K562 (cell line): ENCODE results near the gene SAMD11. TPM values are rescaled to one million over a fixed set of nuclear protein-coding genes. Genes with fewer than 3 reads are reported as not detected.

ENCODE experiments used
- ELF1 ChIP-seq: fragments of 200-800 bp; sonication (Bioruptor generic); IDR thresholded peaks from 2 replicates; pipeline ENCODE4 v1.6.1; 2016; ENCODE audit warnings: missing genetic modification characterization, missing compliant biosample characterization
- JUND ChIP-seq, 2 experiments: IDR thresholded peaks; 2 replicates in 1 of 2; 3 replicates in 1 of 2; pipeline ENCODE4 v1.6.1; 2011; ENCODE audit warnings: borderline replicate concordance in 2 of 2, low read depth in 2 of 2, low read length in 2 of 2, improper control_type of control experiment in 1 of 2, missing biosample characterization in 1 of 2, missing genetic modification characterization in 1 of 2, missing genetic modification reagents in 1 of 2
- NCOA2 ChIP-seq, 2 experiments: fragments of 450-650 bp; IDR thresholded peaks; 2 replicates each; pipeline ENCODE4 v1.6.1; 2018; ENCODE audit warnings: mild to moderate bottlenecking in 2 of 2, moderate library complexity in 1 of 2; ENCODE audit not compliant: partially characterized antibody in 2 of 2
- PRDM10 ChIP-seq: fragments of 450-650 bp; IDR thresholded peaks from 2 replicates; pipeline ENCODE4 v1.6.1; 2018; ENCODE audit not compliant: partially characterized antibody
- SNRNP70 ChIP-seq: fragments of 200-400 bp; formaldehyde crosslinking; optimal IDR thresholded peaks from 2 replicates; pipeline ENCODE3; 2017; ENCODE audit warnings: low read depth, low read length
- SRSF3 ChIP-seq: fragments of 200-400 bp; formaldehyde crosslinking; IDR thresholded peaks from 2 replicates; pipeline ENCODE4 v1.6.1; 2016; ENCODE audit warnings: mild to moderate bottlenecking, low read length, moderate library complexity; ENCODE audit not compliant: insufficient read depth
- TFAM ChIP-seq: fragments of 250-450 bp; sonication (Bioruptor Pico); conservative IDR thresholded peaks from 2 replicates; pipeline ENCODE4 v1.5.0; 2021; ENCODE audit warnings: mild to moderate bottlenecking, moderate library complexity
- THRB ChIP-seq: fragments of 450-650 bp; formaldehyde crosslinking; conservative IDR thresholded peaks from 2 replicates; pipeline ENCODE4 v1.4.0; 2022; ENCODE audit warnings: mild to moderate bottlenecking, missing genetic modification characterization
- ZBTB40 ChIP-seq, 2 experiments: fragments of 450-650 bp in 1 of 2; sonication (generic) in 1 of 2; formaldehyde crosslinking in 1 of 2; IDR thresholded peaks; 2 replicates each; pipeline versions ENCODE4 v1.7.1 to v1.9.0; 2016 to 2022; ENCODE audit warnings: inconsistent platforms in 1 of 2, mild to moderate bottlenecking in 1 of 2, missing genetic modification reagents in 1 of 2
- ZFP36 ChIP-seq: fragments of 150-350 bp; IDR thresholded peaks from 2 replicates; pipeline ENCODE4 v1.6.1; 2018; ENCODE audit warnings: low read length, low read depth; ENCODE audit not compliant: partially characterized antibody
- ZSCAN32 ChIP-seq: fragments of 450-650 bp; formaldehyde crosslinking; IDR thresholded peaks from 2 replicates; pipeline ENCODE4 v1.4.0; 2020; ENCODE audit warnings: mild to moderate bottlenecking, moderate library complexity
- polyA plus RNA-seq, 8 experiments: library from polyadenylated mRNA; depleted of rRNA in 4 of 8; stranded (reverse) in 5 of 8; unstranded in 3 of 8; fragments of >200 nt; fragmentation: Nextera tagmentation in 2 of 8; fragmentation: Illumina TruSeq in 1 of 8; extraction: Ambion mirVana in 2 of 8; extraction: Trizol in 1 of 8; gene quantifications; 2 replicates each; pipeline versions ENCODE4 v1.2.1 to v1.2.3, GENCODE V29; 2011 to 2014; ENCODE audit warnings: inconsistent platforms in 1 of 8, missing spikeins in 1 of 8
- total RNA-seq, 7 experiments: library from RNA; depleted of rRNA in 6 of 7; stranded (reverse); fragments of >200 nt in 6 of 7; fragmentation: Illumina TruSeq in 2 of 7; extraction: Trizol in 2 of 7; gene quantifications; 2 replicates each; pipeline versions ENCODE4 v1.2.1 to v1.2.3, GENCODE V29; 2011 to 2021; ENCODE audit warnings: low replicate concordance in 1 of 7

Gene SAMD11
- total and polyA plus RNA-seq, 9 of the 15 experiments (the other 6 are each of a cell fraction or from before 2014, with no cell fraction given) = 0.07 to 0.82 (median 0.11) TPM; not detected in 2

- TF ChIP-seq THRB (CRISPR knock-in tag) (no peak), JUND (IDR thresholded peaks at IDR 0.05; ENCODE audit: borderline replicate concordance, low read depth, low read length) (0 out of 2 replicates have a peak, but pooled peaks have one; percentile 34), JUND (tag; IDR thresholded peaks at IDR 0.05; ENCODE audit: borderline replicate concordance, low read depth, low read length) (no peak; the same call in 2 of the 3 replicates), PRDM10 (no peak), SNRNP70 (no peak), NCOA2 (IDR thresholded peaks at IDR 0.05; ENCODE audit: partially characterized antibody in 2 of 2) (no peak), ZBTB40 (IDR thresholded peaks at IDR 0.05) (no peak), ZBTB40 (CRISPR knock-in tag; IDR thresholded peaks at IDR 0.05) (no peak), TFAM (CRISPR knock-in tag) (no peak), ZSCAN32 (CRISPR knock-in tag) (no peak), ZFP36 (peak; percentile 86), ELF1 (tag) (no peak), SRSF3 (no peak)
Observed at GRCh38 chr1:941588-942383, 18.1 kb downstream of the SAMD11 start (continued).
